Measurements from ENCODE around the gene SDHAF1.
"Not testable (repeated sequence)": the region's sequence is repeated elsewhere in the genome, so short reads cannot be mapped to it uniquely, and the experiment has no call there.

SDHAF1 gene

DNA sequence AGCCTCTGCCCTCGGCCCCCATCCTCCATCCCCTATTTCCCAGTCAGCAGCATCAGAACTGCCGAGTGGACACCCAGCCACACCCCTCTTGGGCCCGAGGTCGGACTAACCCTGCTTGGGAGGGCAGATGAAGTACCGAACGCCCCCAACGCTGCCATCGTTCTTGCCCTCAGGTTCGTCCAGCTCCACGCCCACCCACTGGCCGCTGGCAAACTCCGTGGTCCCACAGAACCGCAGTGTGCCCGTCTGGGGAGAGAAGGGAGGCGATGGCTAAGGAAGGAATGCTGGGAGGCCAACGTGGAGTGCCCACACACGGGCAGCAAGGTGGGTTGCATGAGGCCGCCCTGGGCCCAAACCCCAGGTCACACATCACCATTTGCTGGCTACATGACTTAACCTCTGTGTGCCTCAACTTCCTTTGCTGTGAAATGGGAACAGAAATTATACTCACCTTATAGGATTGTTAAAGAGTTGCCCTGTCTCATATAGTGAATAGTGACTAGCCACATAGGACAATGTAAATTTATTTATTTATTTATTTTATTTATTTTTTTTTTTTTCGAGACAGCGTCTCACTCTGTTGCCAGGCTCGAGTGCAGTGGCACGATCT, 24.2 kb downstream of the SDHAF1 start:
- DNase-seq (ENCODE audit: low spot score): no peak

DNA sequence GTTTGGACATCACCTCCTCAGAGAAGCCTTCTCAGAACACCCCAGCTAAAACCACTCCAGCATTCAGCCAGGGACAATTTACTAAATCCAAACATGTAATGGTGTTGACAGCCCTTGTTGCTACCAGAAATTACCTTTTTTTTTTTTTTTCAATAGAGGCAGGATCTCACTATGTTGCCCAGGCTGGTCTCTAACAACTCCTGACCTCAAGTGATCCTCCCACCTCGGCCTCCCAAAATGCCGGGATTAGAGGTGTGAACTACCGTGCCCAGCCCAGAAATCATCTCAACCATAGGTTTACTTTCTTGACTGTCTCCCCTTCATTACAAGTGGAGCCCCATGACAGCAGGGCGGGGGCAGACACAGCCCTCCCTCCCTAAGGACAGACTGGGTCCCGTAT, 28.4 kb downstream of the SDHAF1 start:
- no peak for DNase-seq (ENCODE audit: low spot score)

DNA sequence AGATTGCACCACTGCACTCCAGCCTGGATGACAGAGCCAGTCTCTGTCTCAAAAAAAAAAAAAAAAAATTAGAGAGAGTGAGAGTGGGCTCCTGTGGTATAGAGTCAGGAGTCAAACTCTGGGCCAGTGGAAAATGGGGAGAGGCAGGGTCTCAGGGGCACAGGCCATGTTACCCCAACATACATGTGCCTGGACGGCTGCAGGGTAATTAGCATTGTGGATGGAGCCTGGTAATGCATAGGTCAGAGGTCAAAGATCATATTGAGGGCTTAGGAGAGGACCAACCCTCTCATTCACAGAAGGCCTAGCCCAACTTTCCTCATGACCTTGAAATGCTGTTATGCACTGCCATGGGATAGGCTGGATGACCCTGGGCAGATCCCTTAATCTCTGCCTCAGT, 30.6 kb downstream of the SDHAF1 start:
- no peak for DNase-seq (ENCODE audit: low spot score)

- DNase-seq (ENCODE audit: low spot score): no peak
Measured at GRCh38 chr19:36026091-36026876, 31.3 kb downstream of the SDHAF1 start.

GRCh38 chr19:36027696-36028095, 32.7 kb downstream of the SDHAF1 start:
- DNase-seq (ENCODE audit: low spot score): no peak

DNA sequence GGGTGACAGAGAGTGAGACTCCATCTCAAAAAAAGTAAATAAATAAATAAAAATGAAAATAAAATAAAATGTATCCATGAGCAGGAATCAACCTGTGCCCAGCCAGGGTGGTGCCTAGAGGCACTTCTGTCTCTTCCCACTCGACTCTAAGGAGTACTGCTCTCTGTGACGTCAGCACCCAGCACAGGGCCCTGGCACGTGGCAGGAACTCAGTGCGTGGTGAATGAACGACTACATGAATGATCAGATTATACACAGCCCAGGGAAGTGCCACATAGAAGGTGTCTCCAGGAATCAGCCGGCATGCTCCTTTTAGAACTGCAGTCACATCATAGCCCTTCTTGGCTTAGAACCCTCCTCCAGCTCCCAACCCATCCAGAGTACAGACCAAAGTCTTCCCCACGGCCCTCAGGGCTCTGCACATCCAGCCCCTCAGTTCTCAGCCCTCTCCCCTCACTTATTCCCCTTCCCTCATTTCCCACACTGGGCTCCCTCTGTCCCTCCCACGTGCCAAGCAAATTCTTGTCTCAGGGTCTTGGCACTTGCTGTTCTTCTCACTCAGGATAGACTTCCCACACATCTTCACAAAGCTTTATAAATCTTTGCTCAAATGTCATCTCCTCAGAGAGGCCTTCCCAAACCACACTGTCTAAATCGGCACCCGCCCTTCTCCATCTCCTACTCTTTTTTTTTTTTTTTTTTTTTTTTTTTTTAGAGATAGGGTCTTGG, 33.5 kb downstream of the SDHAF1 start:
- DNase-seq (ENCODE audit: low spot score): no peak

GRCh38 chr19:36030264-36031148, 35.5 kb downstream of the SDHAF1 start:
- DNase-seq (ENCODE audit: low spot score): no peak

GRCh38 chr19:36031308-36031707, 36.3 kb downstream of the SDHAF1 start:
- DNase-seq (ENCODE audit: low spot score): no peak

DNA sequence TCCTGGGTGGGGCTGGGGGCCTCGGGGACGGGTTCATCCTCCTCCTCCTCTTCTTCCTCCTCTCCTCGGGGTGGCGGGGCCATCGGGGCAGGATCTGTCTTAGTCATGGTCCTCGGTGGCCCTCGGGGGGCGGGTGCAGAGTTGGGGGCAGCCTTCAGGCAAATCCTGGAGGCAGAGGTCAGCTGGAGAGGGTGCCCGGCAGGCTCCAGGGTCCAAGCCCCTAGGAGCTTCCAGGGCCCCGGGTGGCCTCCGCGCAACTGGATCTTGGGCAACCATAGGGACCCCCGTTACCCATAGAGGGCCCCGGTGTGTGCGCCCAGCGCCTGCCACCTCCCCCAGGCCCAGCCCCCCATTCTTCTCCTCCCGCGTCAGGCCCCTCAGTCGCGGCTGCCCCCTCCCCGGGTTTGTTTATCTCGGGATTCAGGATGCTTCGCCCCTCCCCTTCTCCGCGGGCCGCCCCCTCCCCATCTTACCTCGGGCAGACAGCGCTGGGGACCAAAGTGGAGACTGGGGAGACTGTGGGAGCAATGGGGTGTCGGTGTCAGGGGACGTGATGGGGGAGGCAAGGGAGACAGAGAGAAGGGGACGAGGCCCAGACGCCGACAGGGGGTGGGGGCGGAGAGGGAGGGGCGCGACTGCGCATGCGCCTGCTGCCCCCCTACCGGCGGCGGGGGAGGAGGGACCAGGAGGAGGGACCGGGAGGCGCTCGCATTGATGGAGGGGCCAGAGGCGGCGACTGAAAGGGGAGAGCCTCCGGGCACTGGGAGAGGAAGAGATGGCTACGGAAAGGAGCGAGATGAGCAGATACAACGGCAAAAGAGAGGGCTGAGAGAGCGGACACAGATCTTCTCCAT, 37.5 kb downstream of the SDHAF1 start, which contains the start of gene CLIP3:
CLIP3 (minus strand) TSS at position 623 of the 854 bp plus-strand sequence; CDS start at position 107, 516 bp downstream.
- no peak for DNase-seq (ENCODE audit: low spot score)

DNA sequence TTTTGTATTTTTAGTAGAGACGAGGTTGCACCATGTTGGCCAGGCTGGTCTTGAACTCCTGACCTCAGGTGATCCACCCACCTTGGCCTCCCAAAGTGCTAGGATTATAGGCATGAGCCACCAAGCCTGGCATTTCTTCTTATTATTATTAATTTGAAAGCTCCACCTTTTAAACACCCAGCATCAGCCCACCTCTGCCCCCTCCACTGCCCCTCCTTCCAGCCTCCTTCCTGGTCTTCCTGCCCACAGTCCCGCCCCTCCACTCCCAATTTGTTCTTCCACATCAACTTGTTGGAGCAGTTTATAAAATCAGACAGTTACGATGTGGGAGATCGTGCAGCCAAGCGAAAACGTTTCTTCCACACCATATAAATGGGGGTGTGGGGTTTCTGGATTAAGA, 45.5 kb downstream of the SDHAF1 start:
- no peak for DNase-seq (ENCODE audit: low spot score)

DNA sequence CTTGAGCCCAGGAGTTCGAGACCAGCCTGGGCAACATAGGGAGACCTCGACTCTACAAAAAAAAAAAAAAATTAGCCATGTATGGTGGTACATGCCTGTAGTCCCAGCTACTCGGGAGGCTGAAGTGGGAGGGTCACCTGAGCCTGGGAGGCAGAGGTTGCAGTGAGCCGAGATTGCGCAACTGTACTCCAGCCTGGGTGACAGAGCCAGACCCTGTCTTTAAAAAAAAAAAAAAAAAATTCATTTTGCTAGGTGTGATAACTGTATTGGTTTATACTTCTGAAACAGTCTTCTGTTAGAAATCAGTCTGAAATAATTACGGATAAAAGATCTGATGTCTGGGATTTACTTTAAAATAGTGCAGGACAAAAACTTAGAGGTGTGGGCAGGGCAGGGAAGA, 46.1 kb downstream of the SDHAF1 start:
- DNase-seq (ENCODE audit: low spot score): not testable (repeated sequence)

- peak; percentile 51 for DNase-seq (ENCODE audit: low spot score)
Measured at GRCh38 chr19:36041831-36042230, 46.8 kb downstream of the SDHAF1 start.

DNA sequence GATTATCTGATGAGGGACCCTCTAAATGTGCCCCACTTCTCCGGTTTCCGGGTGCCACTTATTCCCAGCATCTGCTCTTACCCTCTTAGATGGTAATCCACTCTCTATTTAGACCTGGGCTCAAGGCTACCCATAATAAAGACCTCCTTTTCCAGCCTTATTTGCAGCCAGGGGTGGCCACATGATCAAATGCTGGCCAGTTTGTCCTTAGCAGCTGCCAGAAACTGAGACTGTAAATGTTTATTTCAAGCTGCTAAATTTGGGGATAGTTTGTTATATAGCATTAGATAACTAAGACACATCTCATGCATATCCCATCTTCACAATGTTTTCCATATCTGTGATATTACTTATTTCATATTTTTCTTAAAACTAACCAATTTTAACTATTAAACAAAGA, 49.0 kb downstream of the SDHAF1 start:
- no peak for DNase-seq (ENCODE audit: low spot score)

All from HuH-7.5 (cell line).